CD4-positive, alpha-beta T cell treated with Interleukin-6 at 100 ng/mL for 8 hours (primary cell): ENCODE measurements around the gene METTL16.
"Not testable (repeated sequence)": the region's sequence is repeated elsewhere in the genome, so short reads cannot be mapped to it uniquely, and the experiment has no call there.

Source experiments
- DNase-seq: peaks from one replicate; pipeline ENCODE4 v3.0.0-alpha.2; 2020; ENCODE audit warnings: mixed read lengths, low spot score

The METTL16 gene

GRCh38 chr17:2450016-2450650 is 61.6 kb downstream of the METTL16 start:
- no peak for DNase-seq

DNA sequence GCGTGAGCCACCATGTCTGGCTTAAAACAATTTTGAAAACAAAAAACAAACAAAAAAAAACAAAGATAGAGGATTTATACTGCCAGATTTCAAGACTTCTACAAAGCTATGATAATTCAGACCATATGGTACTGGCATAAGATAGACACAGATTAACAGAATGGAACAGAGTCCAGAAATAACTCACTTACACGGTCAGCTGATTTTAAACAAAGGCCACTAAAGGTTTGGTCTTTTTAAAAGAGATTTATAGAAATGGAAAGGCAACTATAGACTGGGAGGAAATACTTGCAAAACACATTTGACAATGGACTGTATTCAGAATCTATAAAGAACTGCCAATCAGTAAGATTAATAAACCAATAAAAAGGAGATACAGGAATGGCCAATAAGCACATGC is 62.2 kb downstream of the METTL16 start:
- DNase-seq = no peak

- not testable (repeated sequence) for DNase-seq
Measured at GRCh38 chr17:2447479-2447878, 64.2 kb downstream of the METTL16 start.

DNA sequence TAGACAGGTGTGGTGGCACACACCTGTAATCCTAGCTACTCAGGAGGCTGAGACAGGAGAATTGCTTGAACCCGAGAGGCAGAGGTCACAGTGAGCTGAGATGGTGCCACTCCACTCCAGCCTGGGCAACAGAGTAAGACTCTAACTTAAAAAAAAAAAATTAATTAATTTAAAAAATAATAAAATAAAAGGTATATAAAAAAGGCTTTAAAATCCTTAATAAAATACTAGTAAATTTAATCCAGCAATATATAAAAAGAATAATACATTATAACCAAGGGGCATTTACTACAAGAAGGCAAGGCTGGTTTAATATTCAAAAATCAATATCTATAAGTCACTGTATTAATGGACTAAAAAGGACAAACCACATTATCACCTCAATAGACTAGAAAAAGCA is 66.0 kb downstream of the METTL16 start:
- no peak for DNase-seq

DNA sequence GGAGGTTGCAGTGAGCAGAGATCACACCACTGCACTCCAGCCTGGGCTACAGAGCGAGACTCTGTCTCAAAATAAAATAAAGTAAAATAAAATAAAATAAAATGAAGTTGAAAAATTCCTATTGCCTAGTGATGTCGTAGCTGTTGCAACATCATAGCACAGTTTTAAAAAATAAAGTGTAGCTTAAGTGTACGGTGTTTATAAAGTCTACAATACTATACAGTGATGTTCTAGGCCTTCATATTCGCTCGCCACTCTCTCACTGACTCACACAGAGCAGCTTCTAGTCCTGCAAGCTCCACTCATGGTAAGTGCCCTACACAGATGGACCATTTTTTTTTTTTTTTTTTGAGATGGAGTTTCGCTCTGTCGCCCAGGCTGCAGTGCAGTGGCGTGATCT is 67.3 kb downstream of the METTL16 start:
- DNase-seq = no peak

DNA sequence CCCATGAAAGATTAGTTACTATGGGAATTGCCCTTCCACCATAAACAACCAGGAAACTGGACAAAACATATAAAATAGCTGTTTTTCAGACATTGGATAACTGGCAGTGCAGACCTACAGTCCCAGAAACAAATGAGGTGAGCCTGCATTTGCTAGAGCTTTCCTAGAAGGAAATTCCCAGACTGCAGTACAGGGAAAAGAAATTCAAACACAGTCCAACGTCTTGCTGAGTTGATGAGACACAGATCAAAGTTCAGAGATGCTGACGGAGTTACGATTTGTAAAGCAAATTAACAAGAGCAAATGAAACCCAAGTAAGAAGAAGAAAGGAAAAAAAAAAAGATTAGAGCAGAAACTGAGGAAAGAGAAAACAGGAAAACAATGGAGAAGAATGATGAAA is 69.5 kb downstream of the METTL16 start:
- DNase-seq = no peak

GRCh38 chr17:2440930-2441329 is 70.8 kb downstream of the METTL16 start:
- no peak for DNase-seq

DNA sequence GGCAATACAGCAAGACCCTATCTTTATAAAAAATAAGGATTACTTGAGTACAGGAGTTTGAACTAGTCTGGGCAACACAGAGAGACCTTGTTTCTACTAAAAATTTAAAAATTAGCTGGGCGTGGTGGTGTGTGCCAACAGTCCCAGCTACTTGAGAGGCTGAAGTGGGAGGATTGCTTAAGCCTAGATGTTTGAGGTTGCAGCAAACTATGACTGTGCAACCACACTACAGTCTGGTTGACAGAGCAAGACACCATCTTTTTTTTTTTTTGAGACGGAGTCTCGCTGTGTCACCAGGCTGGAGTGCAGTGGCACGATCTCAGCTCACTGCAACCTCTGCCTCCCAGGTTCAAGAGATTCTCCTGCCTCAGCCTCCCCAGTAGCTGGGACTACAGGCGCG is 71.7 kb downstream of the METTL16 start:
- not testable (repeated sequence) for DNase-seq

DNA sequence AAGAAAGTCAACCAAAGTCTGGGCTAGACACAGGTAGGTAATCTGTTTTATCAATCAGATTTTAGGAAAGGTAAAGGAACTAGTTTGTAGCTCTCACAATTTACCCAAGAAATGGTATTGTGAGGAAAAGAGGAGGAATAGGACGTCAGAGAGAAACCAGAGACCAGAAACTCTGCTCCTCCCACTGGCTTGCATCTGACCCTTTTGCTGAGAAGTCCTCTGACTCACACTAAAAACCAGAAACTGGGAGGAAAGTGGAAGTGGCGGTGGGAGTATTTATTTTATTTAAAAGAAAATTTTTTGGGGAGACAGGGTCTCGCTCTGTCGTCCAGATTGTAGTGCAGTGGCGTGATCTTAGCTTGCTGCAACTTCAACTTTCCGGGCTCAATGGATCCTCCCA is 72.9 kb downstream of the METTL16 start:
- no peak for DNase-seq

- no peak for DNase-seq
Measured at GRCh38 chr17:2436316-2436905, 75.3 kb downstream of the METTL16 start.

DNA sequence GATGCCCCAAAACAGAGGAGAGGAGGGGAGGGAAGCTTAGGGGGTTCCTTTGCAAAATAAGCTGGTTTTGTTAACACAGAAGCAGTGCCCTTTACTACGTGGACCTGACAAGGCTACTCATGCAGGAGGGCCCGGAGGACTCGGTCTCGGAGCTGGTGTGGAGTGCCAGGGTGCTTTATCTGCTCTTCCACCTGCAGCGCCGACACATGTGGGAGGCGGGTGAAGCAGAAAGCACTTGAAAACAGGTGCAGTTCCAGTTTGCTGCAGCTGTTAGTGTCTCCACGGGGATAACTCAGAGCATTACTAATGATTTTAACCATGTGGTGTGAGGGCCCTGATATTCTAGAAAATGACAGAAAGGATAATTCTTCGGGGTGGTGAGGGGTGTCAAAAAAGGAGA is 75.8 kb downstream of the METTL16 start:
- DNase-seq = no peak

DNA sequence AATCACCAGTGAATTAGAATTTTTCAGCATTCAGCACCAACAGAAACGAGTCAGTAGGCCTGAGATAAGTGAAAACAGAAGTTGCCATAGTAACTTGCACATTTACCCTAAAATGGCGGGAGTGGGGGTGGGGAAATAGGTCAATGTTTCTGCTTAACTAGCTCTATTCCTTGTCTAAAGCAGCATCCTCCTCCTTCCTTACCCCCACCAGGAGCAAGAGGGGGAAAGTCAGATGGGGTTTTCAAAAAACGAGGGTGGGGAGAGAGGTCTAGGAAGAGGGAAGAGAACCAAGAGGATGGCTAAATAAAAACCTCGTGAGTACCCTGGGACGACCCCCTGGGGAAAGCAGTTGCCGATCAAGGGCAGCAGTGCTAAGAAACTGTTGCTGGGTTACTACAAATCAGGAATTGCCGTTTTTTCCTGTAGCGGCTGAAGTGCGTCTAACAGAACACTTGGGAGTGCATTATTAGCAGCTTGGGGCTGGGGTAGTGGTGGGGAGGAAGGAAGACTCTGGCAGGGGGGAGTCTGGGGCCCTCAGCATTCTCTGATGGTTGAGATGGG is 76.4 kb downstream of the METTL16 start:
- DNase-seq = no peak

DNA sequence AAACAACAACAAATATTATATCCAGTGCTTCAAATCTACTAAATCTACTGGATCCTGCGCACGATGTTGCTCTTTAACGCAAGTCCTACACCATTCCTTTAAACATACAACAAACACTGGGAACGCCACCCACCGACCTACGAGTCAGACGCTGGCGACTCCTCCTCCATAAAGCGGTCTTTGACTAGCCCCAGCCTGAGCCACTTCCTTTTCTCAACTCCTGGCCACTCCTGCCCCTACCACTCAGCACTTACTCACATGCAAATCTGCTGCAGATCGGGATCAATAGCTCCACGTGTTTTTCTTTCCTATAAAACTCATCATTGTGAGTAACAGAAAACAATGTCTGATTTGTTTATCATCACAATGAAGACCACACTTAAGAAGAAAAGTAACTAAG is 78.0 kb downstream of the METTL16 start:
- no peak for DNase-seq

DNA sequence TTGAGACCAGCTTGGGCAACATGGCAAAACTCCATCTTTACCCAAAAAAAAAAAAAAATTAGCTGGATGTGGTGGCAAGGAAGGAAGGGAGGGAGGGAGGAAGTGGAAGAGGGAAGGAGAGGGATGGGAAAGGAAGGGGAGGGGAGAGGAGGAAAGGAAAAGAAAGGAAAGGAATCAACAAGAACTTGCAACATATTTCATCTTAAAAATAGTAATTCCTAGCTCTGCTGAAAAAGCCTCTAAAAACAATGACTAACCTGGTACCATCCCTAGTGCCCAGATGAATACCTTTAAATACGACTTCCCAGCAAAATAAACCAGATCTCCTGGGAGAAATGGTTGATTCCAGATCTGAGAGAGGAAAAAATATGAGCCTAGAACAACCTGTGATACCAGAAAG is 83.8 kb downstream of the METTL16 start:
- no peak for DNase-seq

DNA sequence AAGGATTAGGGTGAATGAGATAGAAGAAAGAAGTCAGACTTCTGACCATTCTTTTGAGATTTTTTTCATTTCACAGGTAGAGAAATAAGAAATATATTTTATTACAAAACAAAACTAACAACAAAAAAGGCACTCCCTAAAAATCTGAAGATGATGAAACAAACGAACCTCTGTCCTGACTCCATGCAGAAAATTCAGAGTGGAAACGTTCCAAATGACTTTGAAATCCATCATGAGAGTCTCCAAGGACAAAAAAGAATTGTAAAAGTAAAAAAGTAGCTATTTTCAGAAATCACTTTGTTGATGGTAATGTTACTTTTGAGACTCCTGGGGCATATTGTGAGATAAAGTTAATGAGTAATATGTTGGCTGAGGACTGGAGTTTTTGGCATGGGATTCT is 84.5 kb downstream of the METTL16 start:
- no peak for DNase-seq

DNA sequence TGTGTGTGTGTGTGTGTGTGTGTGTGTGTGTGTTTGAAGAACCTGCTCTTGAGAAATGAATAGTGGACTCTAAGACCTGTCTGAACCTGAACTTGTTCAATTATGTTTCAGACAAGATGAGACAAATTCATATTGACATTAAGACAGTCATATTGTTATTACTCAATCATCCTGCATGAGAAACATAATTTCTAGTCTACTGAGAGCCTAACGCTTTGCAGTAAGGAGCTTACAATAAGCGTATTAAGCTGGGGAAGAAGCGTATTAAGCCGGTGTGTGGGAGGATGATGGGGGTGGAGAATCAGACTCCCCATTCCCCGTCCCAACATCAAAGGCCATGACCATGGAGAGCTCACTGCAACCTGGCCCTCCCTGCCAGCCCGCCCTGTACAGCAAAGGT is 88.4 kb downstream of the METTL16 start:
- DNase-seq = no peak

GRCh38 chr17:2421315-2422147 is 90.2 kb downstream of the METTL16 start:
- DNase-seq = no peak

DNA sequence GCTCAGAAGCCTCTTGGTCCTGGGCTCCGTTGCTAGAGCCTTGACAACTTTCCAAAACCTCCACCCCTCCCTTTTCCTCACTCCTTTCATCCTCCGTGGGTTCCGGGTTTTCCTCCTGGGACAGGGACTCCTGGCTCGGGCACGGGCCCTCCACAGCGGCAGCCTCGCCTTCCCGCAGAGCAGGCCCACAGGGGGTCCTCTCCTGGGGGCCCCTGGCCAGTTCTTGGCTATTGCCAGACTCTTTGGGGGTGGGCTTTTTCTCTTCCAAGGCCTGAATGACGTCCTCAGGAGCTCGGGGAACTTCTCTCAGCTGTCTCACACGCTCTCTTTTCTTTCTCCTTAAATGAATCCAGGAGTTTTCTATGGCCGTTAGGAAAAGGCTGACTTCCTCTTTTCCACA is 91.5 kb downstream of the METTL16 start:
- DNase-seq = no peak

DNA sequence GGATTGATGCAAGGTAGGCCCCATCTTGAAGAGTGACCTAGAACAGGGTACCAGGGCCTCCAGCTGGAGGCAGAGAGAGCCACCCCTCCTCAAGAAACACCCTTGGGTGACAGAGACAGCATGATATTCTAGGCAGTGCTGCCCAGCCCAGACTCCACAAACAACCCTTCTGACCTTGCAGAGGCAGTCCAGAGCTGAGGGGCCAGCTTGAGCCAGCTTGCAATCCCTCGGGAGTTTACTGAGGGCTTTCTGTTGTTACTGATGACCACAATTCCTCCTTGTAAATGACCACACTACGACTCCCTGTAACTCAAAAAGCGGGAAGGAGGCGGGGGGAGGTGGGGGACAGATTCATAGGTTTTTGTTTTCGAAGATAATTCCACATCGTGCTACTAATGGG is 92.2 kb downstream of the METTL16 start:
- DNase-seq = no peak

GRCh38 chr17:2418572-2418971 is 93.1 kb downstream of the METTL16 start:
- DNase-seq = no peak

GRCh38 chr17:2416010-2416734 is 95.5 kb downstream of the METTL16 start:
- peak; percentile 84 for DNase-seq

DNA sequence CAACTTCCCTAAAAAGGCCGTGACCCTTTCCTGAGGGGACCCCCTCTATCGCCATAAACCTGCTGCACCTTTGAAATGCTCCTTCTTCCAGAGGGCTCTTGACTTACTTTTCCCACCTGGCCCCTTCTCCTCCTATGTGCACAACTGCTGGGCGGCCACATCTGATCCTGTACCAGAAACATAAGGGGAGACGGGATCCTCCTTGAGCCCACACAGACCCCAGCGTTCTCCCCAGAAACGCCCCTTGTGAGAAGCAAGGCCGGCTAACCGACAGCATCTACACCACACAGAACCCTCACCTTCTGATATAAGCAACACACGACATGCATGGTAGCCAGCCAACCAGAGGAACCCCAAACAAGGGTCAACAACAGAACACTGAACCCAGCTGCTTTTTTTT is 96.6 kb downstream of the METTL16 start:
- no peak for DNase-seq
